BLaER1 treated with 17β-estradiol and CSF1 and Interleukin-3, amounts not matched to agents 10 nM and 100 nM (cell line): ENCODE results near the gene LRP6.
"Not testable (repeated sequence)": the region's sequence is repeated elsewhere in the genome, so short reads cannot be mapped to it uniquely, and the experiment has no call there.

Source experiments
- H3K27ac ChIP-seq, 11 experiments: shearing (Covaris generic); formaldehyde crosslinking; 2 replicates each; pipeline ENCODE4 v1.8.1; 2022
- H3K27me3 ChIP-seq, 11 experiments: shearing (Covaris generic); formaldehyde crosslinking; 2 replicates each; pipeline ENCODE4 v1.8.1; 2022
- H3K36me3 ChIP-seq, 11 experiments: shearing (Covaris generic); formaldehyde crosslinking; 2 replicates each; pipeline ENCODE4 v1.8.1; 2022
- H3K4me1 ChIP-seq, 10 experiments: shearing (Covaris generic); formaldehyde crosslinking; 2 replicates each; pipeline ENCODE4 v1.8.1; 2022
- H3K4me2 ChIP-seq, 11 experiments: shearing (Covaris generic); formaldehyde crosslinking; 2 replicates each; pipeline ENCODE4 v1.8.1; 2022
- H3K4me3 ChIP-seq, 10 experiments: shearing (Covaris generic); formaldehyde crosslinking; 2 replicates each; pipeline ENCODE4 v1.8.1; 2022
- H3K9ac ChIP-seq, 11 experiments: shearing (Covaris generic); formaldehyde crosslinking; 2 replicates each; pipeline ENCODE4 v1.8.1; 2022
- H3K9me3 ChIP-seq, 11 experiments: shearing (Covaris generic); formaldehyde crosslinking; replicated peaks in 1 of 11; 2 replicates each; pipeline ENCODE4 v1.8.1; 2022
- H4K20me1 ChIP-seq, 11 experiments: shearing (Covaris generic); formaldehyde crosslinking; 2 replicates each; pipeline ENCODE4 v1.8.1; 2022
- Cebpa-rat ChIP-seq, 11 experiments: shearing (Covaris generic); IDR thresholded peaks; 2 replicates each; pipeline ENCODE4 v1.8.1; 2022

Gene LRP6

GRCh38 chr12:12266873-12267741, at the start of gene LRP6:
LRP6 (minus strand) TSS chr12:12267044; CDS start chr12:12266735, 309 bp downstream.
- Histone ChIP-seq H3K36me3 (peaks cover 0 to 6% (median 0%) of the 10 kb centered on the region in 11 experiments; a peak in 2 of 22 replicates), H3K9ac (peak within 1 kb of the TSS; percentile 94 to 99 (median 96)), H4K20me1 (peaks cover 0 to 40% (median 23%) of the 10 kb centered on the region in 11 experiments; a peak in 20 of 22 replicates), H3K4me1 (peaks cover 8 to 27% (median 23%) of the 10 kb centered on the region in 10 experiments), H3K27ac (peak within 1 kb of the TSS; percentile 94 to 99 (median 97)), H3K4me2 (peak within 1 kb of the TSS; percentile 84 to 99 (median 93)), H3K27me3 (no peaks in the 10 kb centered on the region), H3K9me3 (peaks cover 0 to 7% (median 3%) of the 10 kb centered on the region in 11 experiments; a peak in 5 of 22 replicates), H3K4me3 (peak within 1 kb of the TSS; percentile 75 to 91 (median 85))
- no peak for TF ChIP-seq Cebpa-rat (IDR thresholded peaks at IDR 0.05)

DNA sequence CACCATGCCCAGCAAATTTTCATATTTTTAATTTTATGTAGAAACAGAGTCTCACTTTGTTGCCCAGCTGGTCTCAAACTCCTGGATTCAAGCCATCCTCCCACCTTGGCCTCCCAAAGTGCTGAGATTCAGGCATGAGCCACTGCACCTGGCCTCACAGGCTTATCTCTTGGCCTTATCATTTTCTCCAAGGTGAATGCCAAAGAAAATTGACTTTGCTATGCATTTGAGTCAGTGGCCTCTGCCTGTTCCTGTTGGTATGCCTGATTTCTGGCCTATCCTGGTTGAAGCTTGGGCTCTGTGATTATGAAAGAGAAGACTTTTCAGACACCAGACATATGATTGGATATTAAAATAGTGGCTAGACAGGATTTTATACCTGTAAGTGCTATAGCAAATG, 49.0 kb upstream of the LRP6 start:
- Histone ChIP-seq H4K20me1 (no peaks in the 10 kb centered on the region), H3K9me3 (no peaks in the 10 kb centered on the region), H3K27me3 (no peaks in the 10 kb centered on the region), H3K4me2 (no peak overlapping the region), H3K4me3 (no peak overlapping the region), H3K27ac (no peak overlapping the region), H3K4me1 (no peaks in the 10 kb centered on the region), H3K36me3 (no peaks in the 10 kb centered on the region), H3K9ac (no peak overlapping the region)
- no peak for TF ChIP-seq Cebpa-rat (IDR thresholded peaks at IDR 0.05)

DNA sequence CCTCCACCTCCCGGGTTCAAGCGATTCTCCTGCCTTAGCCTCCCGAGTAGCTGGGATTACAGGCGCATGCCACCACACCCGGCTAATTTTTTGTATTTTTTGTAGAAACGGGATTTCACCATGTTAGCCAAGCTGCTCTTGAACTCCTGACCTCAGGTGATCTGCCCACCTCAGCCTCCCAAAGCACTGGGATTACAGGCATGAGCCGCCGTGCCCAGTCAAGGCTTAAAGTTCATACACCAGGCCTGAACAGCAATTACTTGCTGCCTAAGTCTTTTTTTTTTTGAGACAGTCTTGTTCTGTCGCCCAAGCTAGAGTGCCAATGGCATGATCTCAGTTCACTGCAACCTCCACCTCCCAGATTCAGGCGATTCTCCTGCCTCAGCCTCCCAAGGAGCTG, 43.9 kb upstream of the LRP6 start:
- H3K4me2 ChIP-seq = not testable (repeated sequence)

DNA sequence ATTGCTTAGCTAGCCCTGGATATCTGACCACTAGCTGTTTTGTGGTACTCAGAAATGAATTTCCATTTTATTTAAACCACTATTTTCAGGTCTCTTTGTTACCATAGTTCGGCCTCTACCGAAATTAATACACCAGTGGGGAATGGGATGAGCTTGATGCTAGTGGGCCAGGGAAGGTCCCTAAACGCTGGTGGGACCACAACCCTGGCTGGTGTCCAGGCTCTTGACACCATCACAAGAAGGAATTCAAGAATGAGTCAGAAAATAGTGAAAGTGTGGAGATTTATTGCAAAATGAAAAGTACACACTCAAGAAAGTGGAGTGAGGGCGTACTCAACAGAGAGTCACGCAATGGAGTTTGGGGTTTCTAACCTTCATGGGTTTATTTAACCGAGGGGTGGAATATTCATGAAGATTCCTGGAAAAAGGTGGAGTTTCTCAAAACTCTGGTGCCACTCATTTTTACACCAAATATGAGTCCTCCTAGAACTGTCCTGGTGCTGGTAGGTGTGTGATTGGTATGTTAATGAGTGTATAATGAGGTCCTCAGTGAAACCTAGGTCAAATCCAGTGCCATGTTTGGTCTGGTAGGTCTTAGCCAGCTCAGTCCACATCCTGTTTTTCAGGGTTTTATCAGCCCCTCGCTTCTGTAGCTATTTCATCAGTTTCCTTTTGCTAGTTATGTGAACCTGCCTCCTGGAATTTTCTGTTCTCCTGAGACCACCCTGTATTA, 38.9 kb upstream of the LRP6 start:
- no peak overlapping the region for H3K4me2 ChIP-seq
- peaks cover 8 to 26% (median 19%) of the 10 kb centered on the region in 11 experiments; a peak in 19 of 22 replicates for H3K9me3 ChIP-seq
- no peaks in the 10 kb centered on the region for H4K20me1 ChIP-seq
- H3K4me1 ChIP-seq = no peaks in the 10 kb centered on the region
- no peak overlapping the region for H3K4me3 ChIP-seq
- H3K27me3 ChIP-seq = no peaks in the 10 kb centered on the region
- no peak for TF ChIP-seq Cebpa-rat (IDR thresholded peaks at IDR 0.05)
- no peak overlapping the region for H3K9ac ChIP-seq
- H3K36me3 ChIP-seq = no peaks in the 10 kb centered on the region
- no peak overlapping the region for H3K27ac ChIP-seq

More for the DNA sequence above, 43.9 kb upstream of the LRP6 start:
- H3K36me3 ChIP-seq, H3K27me3 ChIP-seq, H3K9ac ChIP-seq, H3K4me3 ChIP-seq, H3K27ac ChIP-seq, H4K20me1 ChIP-seq, H3K4me1 ChIP-seq, H3K9me3 ChIP-seq: not testable (repeated sequence)

DNA sequence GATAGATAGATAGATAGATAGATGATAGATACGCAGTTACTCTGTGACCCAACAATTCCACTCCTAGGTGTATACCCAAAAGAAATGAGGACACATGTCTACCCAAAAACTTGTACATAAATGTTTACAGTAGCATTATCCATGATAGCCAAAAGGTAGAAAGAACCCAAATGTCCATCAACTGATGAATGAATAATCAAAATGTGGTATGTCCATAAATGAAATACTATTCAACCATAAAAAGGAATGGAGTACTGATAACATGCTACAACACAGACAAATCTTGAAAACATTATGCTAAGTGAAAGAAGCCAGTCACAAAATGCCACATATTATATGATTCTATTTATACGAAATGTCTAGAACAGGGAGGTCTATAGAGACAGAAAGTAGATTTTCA, 36.1 kb upstream of the LRP6 start:
- Histone ChIP-seq H3K4me3 (no peak overlapping the region), H4K20me1 (no peaks in the 10 kb centered on the region), H3K4me1 (no peaks in the 10 kb centered on the region), H3K9ac (no peak overlapping the region), H3K27ac (no peak overlapping the region), H3K9me3 (peaks cover 8 to 26% (median 19%) of the 10 kb centered on the region in 11 experiments; a peak in 19 of 22 replicates), H3K4me2 (no peak overlapping the region), H3K27me3 (no peaks in the 10 kb centered on the region), H3K36me3 (no peaks in the 10 kb centered on the region)
- TF ChIP-seq Cebpa-rat (IDR thresholded peaks at IDR 0.05) = no peak

DNA sequence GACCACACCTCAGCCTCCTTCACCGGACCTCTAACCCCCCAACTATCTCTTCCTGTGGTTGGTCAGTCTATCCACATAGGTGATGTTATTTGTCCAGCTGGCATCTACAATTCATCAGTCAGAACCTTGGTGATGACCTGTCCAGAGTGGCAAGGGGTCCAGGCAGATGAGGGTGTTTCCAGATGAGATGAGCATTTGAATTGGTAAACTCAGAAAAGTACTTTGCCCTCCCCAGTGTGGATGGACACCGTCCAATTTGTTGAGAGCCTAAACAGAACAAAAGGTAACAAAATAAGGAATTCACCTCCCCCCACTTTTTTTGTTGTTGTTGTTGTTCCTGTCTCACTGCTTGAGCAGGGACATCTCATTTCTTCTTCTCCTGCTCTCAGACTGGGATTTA, 34.3 kb upstream of the LRP6 start:
- TF ChIP-seq Cebpa-rat (IDR thresholded peaks at IDR 0.05) = no peak
- no peak overlapping the region for H3K27ac ChIP-seq
- H3K27me3 ChIP-seq = no peaks in the 10 kb centered on the region
- H3K9me3 ChIP-seq = peaks cover 8 to 26% (median 19%) of the 10 kb centered on the region in 11 experiments; a peak in 19 of 22 replicates
- no peak overlapping the region for H3K4me2 ChIP-seq
- H3K4me1 ChIP-seq = no peaks in the 10 kb centered on the region
- no peaks in the 10 kb centered on the region for H4K20me1 ChIP-seq
- H3K36me3 ChIP-seq = no peaks in the 10 kb centered on the region
- no peak overlapping the region for H3K9ac ChIP-seq
- no peak overlapping the region for H3K4me3 ChIP-seq

- Histone ChIP-seq H3K27me3 (no peaks in the 10 kb centered on the region), H3K4me2 (no peak overlapping the region), H3K9ac (no peak overlapping the region), H3K36me3 (no peaks in the 10 kb centered on the region), H3K9me3 (peaks cover 0 to 4% (median 0%) of the 10 kb centered on the region in 11 experiments; a peak in 2 of 22 replicates), H4K20me1 (no peaks in the 10 kb centered on the region), H3K4me1 (no peaks in the 10 kb centered on the region), H3K27ac (no peak overlapping the region), H3K4me3 (no peak overlapping the region)
- TF ChIP-seq Cebpa-rat (IDR thresholded peaks at IDR 0.05) = no peak
Observed at GRCh38 chr12:12297201-12297830, 30.5 kb upstream of the LRP6 start.

- Histone ChIP-seq H3K4me2 (no peak overlapping the region), H3K36me3 (no peaks in the 10 kb centered on the region), H4K20me1 (no peaks in the 10 kb centered on the region), H3K4me3 (no peak overlapping the region), H3K9ac (no peak overlapping the region), H3K9me3 (no peaks in the 10 kb centered on the region), H3K27me3 (no peaks in the 10 kb centered on the region), H3K27ac (no peak overlapping the region), H3K4me1 (no peaks in the 10 kb centered on the region)
- TF ChIP-seq Cebpa-rat (IDR thresholded peaks at IDR 0.05) = no peak
Observed at GRCh38 chr12:12294215-12295005, 27.6 kb upstream of the LRP6 start.
